Frontal cortex (tissue), 4 donors: ENCODE results near the gene BCR. TPM values are rescaled to one million over a fixed set of nuclear protein-coding genes. Genes with fewer than 3 reads are reported as not detected.
A peak's percentile ranks its signal among the peaks of the same experiment; 100 is the strongest.

Experiments
- DNase-seq, 2 donors: peaks; one replicate each; pipeline ENCODE4 v3.0.0; 2012; ENCODE audit warnings: low spot score in 2 of 2
- FAIRE-seq: peaks from 2 replicates; lab custom pipeline; 2012; peaks lifted over from hg19 to GRCh38; lab: Jason Lieb, UNC
- total RNA-seq: library from RNA; depleted of rRNA; stranded (reverse); fragments of >200 nt; gene quantifications from one replicate; pipeline ENCODE4 v1.2.3, GENCODE V29; 2014
- donor health status: control.
- donor health status: control.
- donor health status: control.

Gene BCR
- total RNA-seq, 1 donor from 2014 or later: 46.1 TPM

GRCh38 chr22:23255506-23256170, 75.3 kb downstream of the BCR start:
- no peak for FAIRE-seq
- no peak for DNase-seq

GRCh38 chr22:23256171-23256932, 76.0 kb downstream of the BCR start:
- FAIRE-seq: no peak
- DNase-seq: no peak

- FAIRE-seq (no peak), DNase-seq (peak in 1 of 2 donors; percentile 63)
Observed at GRCh38 chr22:23256986-23257888, 76.9 kb downstream of the BCR start.

GRCh38 chr22:23257889-23258825, 77.8 kb downstream of the BCR start:
- FAIRE-seq: no peak
- no peak for DNase-seq

GRCh38 chr22:23258826-23259170, 78.5 kb downstream of the BCR start:
- DNase-seq: no peak
- FAIRE-seq: no peak

- FAIRE-seq: no peak
- DNase-seq: no peak
Observed at GRCh38 chr22:23259916-23260644, 79.8 kb downstream of the BCR start.

GRCh38 chr22:23260645-23261581, 80.6 kb downstream of the BCR start:
- FAIRE-seq (no peak), DNase-seq (no peak)

- no peak for FAIRE-seq
- no peak for DNase-seq
Observed at GRCh38 chr22:23261900-23262450, 81.7 kb downstream of the BCR start.

GRCh38 chr22:23262518-23263332, 82.4 kb downstream of the BCR start:
- FAIRE-seq (no peak), DNase-seq (no peak)

GRCh38 chr22:23263651-23264555, 83.6 kb downstream of the BCR start:
- DNase-seq (no peak), FAIRE-seq (no peak)

GRCh38 chr22:23264610-23265367, 84.5 kb downstream of the BCR start:
- FAIRE-seq (no peak), DNase-seq (no peak)

GRCh38 chr22:23265368-23265700, 85.0 kb downstream of the BCR start:
- FAIRE-seq (no peak), DNase-seq (no peak)

- FAIRE-seq: no peak
- DNase-seq: no peak
Observed at GRCh38 chr22:23266780-23267179, 86.5 kb downstream of the BCR start.

GRCh38 chr22:23267226-23268043, 87.1 kb downstream of the BCR start:
- DNase-seq: no peak

More at GRCh38 chr22:23267226-23268043, 87.1 kb downstream of the BCR start:
- no peak for FAIRE-seq
